Measurements from ENCODE around the gene IMPG2. TPM values are rescaled to one million over a fixed set of nuclear protein-coding genes. Genes with fewer than 3 reads are reported as not detected.
"Not testable (repeated sequence)": the region's sequence is repeated elsewhere in the genome, so short reads cannot be mapped to it uniquely, and the experiment has no call there.

The IMPG2 gene
- total and polyA plus RNA-seq, 2 donors (not counting 1 experiment from before 2014, with no cell fraction given): 0.21 to 0.44 TPM

GRCh38 chr3:101310978-101311375 lies 9.4 kb downstream of the IMPG2 start:
- H3K27ac ChIP-seq (ENCODE audit: low read length in 2 of 2): no peak overlapping the region
- ChIA-PET POLR2A (no interaction called here), CTCF (no interaction called here)
- no peaks in the 10 kb centered on the region for H3K27me3 Mint-ChIP-seq
- H3K4me3 Mint-ChIP-seq: no peak overlapping the region
- peaks cover 21% of the 10 kb centered on the region for H3K9me3 Mint-ChIP-seq (ENCODE audit: insufficient read depth)
- no peaks in the 10 kb centered on the region for H3K4me1 Mint-ChIP-seq
- no peak overlapping the region for H3K4me3 ChIP-seq (ENCODE audit: control extremely low read depth in 1 of 5, extremely low read depth in 1 of 5, insufficient read depth in 1 of 5, low read depth in 2 of 5, low read length in 4 of 5)
- H4K20me1 ChIP-seq (ENCODE audit: control insufficient read depth, insufficient read depth, low read length, poor library complexity, severe bottlenecking): no peaks in the 10 kb centered on the region
- TF ChIP-seq CTCF (IDR thresholded peaks at IDR 0.05) (no peak), EZH2 (IDR thresholded peaks at IDR 0.05; ENCODE audit: borderline replicate concordance, insufficient read depth, low read depth, low read length, poor library complexity, severe bottlenecking) (no peak)
- no peaks in the 10 kb centered on the region for H3K36me3 ChIP-seq (replicated peaks in 1 of 2; ENCODE audit: control extremely low read depth in 1 of 2, control insufficient read depth in 1 of 2, extremely low read depth in 1 of 2, insufficient read depth in 2 of 2, low read length in 1 of 2)
- intact Hi-C loops (cut with micrococcal nuclease): no loop called here
- peaks cover 6 to 21% (median 14%) of the 10 kb centered on the region in 3 donors for H3K9me3 ChIP-seq (ENCODE audit: control extremely low read depth in 1 of 3, control insufficient read depth in 2 of 3, insufficient read depth in 1 of 3, low read length in 2 of 3)
- no peak overlapping the region for H3K27ac Mint-ChIP-seq
- ATAC-seq (ENCODE audit: low read depth) (no peak), DNase-seq (no peak)
- H3K79me2 ChIP-seq (ENCODE audit: control insufficient read depth, insufficient read depth, low read length): no peaks in the 10 kb centered on the region
- no peak overlapping the region for H3K9ac ChIP-seq (ENCODE audit: low read length)
- no peaks in the 10 kb centered on the region for H3K27me3 ChIP-seq (replicated peaks in 1 of 4; ENCODE audit: control extremely low read depth in 1 of 4, control insufficient read depth in 3 of 4, insufficient read depth in 4 of 4, low read length in 3 of 4)
- no peak overlapping the region for H2AFZ ChIP-seq (ENCODE audit: insufficient read depth, low read depth, low read length, poor library complexity, severe bottlenecking)
- no peaks in the 10 kb centered on the region for H3K4me1 ChIP-seq (ENCODE audit: control insufficient read depth in 2 of 2, insufficient read depth in 2 of 2, low read length in 2 of 2)
- no peak overlapping the region for H3K4me2 ChIP-seq (replicated peaks; ENCODE audit: low read depth, low read length, poor library complexity, severe bottlenecking)

DNA sequence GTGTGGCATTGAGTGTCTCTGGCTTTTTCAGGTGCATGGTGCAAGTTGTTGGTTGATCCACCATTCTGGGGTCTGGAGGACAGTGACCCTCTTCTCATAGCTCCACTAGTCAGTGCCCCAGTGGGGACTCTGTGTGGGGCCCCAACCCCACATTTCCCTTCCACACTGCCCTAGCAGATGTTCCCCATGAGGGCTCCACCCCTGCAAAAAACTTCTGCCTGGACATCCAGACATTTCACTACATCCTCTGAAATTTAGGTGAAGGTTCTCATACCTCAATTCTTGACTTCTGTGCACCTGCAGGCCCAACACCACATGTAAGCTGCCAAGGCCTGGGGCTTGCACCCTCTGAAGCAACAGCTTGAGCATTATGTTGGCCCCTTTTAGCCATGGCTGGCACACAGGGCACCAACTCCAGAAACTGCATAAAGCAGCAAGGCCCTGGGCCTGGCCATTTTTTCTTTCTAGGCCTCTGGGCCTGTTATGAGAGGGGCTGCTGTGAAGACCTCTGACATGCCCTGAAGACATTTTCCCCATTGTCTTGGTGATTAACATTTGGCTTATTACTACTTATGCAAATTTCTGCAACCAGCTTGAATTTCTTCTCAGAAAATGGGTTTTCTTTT lies 12.1 kb downstream of the IMPG2 start:
- H2AFZ ChIP-seq (ENCODE audit: insufficient read depth, low read depth, low read length, poor library complexity, severe bottlenecking); H3K27ac Mint-ChIP-seq; H3K27me3 ChIP-seq (replicated peaks in 1 of 4; ENCODE audit: control extremely low read depth in 1 of 4, control insufficient read depth in 3 of 4, insufficient read depth in 4 of 4, low read length in 3 of 4); intact Hi-C loops (cut with micrococcal nuclease); H3K4me2 ChIP-seq (replicated peaks; ENCODE audit: low read depth, low read length, poor library complexity, severe bottlenecking); H3K79me2 ChIP-seq (ENCODE audit: control insufficient read depth, insufficient read depth, low read length); H3K27me3 Mint-ChIP-seq; CTCF ChIA-PET; H3K36me3 ChIP-seq (replicated peaks in 1 of 2; ENCODE audit: control extremely low read depth in 1 of 2, control insufficient read depth in 1 of 2, extremely low read depth in 1 of 2, insufficient read depth in 2 of 2, low read length in 1 of 2); POLR2A ChIA-PET; H3K9ac ChIP-seq (ENCODE audit: low read length); H3K27ac ChIP-seq (ENCODE audit: low read length in 2 of 2); H3K4me3 Mint-ChIP-seq; H4K20me1 ChIP-seq (ENCODE audit: control insufficient read depth, insufficient read depth, low read length, poor library complexity, severe bottlenecking); H3K4me3 ChIP-seq (ENCODE audit: control extremely low read depth in 1 of 5, extremely low read depth in 1 of 5, insufficient read depth in 1 of 5, low read depth in 2 of 5, low read length in 4 of 5); H3K4me1 ChIP-seq (ENCODE audit: control insufficient read depth in 2 of 2, insufficient read depth in 2 of 2, low read length in 2 of 2); H3K4me1 Mint-ChIP-seq; ATAC-seq (ENCODE audit: low read depth): not testable (repeated sequence)
- peak; percentile 3 for DNase-seq
- peaks cover 26% of the 10 kb centered on the region for H3K9me3 Mint-ChIP-seq (ENCODE audit: insufficient read depth)
- H3K9me3 ChIP-seq (ENCODE audit: control extremely low read depth in 1 of 3, control insufficient read depth in 2 of 3, insufficient read depth in 1 of 3, low read length in 2 of 3): peaks cover 6 to 21% (median 14%) of the 10 kb centered on the region in 3 donors
